ENCODE results near the gene PDK2.
A peak's percentile ranks its signal among the peaks of the same experiment; 100 is the strongest.

PDK2 gene

GRCh38 chr17:50151041-50151936, 56.1 kb downstream of the PDK2 start:
- DNase-seq (ENCODE audit: low read depth) = peak; percentile 82

GRCh38 chr17:50151937-50152547, 56.9 kb downstream of the PDK2 start:
- DNase-seq (ENCODE audit: low read depth) = peak; percentile 33

GRCh38 chr17:50152736-50153135, 57.6 kb downstream of the PDK2 start:
- no peak for DNase-seq (ENCODE audit: low read depth)

- DNase-seq (ENCODE audit: low read depth) = no peak
Measured at GRCh38 chr17:50153650-50154575, 58.8 kb downstream of the PDK2 start.

GRCh38 chr17:50154604-50155003, 59.5 kb downstream of the PDK2 start:
- no peak for DNase-seq (ENCODE audit: low read depth)

- DNase-seq (ENCODE audit: low read depth) = no peak
Measured at GRCh38 chr17:50155115-50155819, 60.1 kb downstream of the PDK2 start.

GRCh38 chr17:50157891-50158290, 62.7 kb downstream of the PDK2 start:
- no peak for DNase-seq (ENCODE audit: low read depth)

- DNase-seq (ENCODE audit: low read depth) = peak; percentile 91
Measured at GRCh38 chr17:50161023-50161910, 66.1 kb downstream of the PDK2 start.

Data from stimulated activated CD8-positive, alpha-beta memory T cell treated with anti-CD3 and anti-CD28 coated beads, Interleukin-4, amount 100 ng/mL, for 24 hours (primary cell).